CD4-positive, alpha-beta T cell treated with Interleukin-6 at 100 ng/mL for 8 hours (primary cell): Measurements from ENCODE around the gene IGF1.
"Not testable (repeated sequence)": the region's sequence is repeated elsewhere in the genome, so short reads cannot be mapped to it uniquely, and the experiment has no call there.

Experiments
- DNase-seq: peaks from one replicate; pipeline ENCODE4 v3.0.0-alpha.2; 2020; ENCODE audit warnings: mixed read lengths, low spot score

IGF1 gene

GRCh38 chr12:102461501-102461900 lies 18.9 kb downstream of the IGF1 start:
- DNase-seq: no peak

DNA sequence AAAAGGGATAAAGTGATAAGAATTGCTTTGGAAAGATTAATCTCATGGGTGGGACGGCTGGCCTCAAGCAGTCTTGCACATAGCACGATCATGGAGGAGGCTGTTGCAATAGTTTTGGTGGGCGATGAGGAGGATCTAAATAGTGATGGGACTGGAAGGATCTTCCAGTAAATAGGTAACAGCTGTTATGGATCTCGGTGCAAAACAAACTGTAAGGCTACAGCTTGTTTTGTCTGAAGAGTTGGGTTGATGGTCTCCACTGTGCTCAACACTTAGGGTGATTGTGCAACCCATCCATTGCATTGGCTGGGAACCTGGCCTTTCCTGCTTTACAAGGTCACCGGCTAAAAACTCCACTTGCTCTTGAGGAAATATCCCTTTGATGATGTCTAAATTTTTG lies 21.0 kb downstream of the IGF1 start:
- DNase-seq: no peak

DNA sequence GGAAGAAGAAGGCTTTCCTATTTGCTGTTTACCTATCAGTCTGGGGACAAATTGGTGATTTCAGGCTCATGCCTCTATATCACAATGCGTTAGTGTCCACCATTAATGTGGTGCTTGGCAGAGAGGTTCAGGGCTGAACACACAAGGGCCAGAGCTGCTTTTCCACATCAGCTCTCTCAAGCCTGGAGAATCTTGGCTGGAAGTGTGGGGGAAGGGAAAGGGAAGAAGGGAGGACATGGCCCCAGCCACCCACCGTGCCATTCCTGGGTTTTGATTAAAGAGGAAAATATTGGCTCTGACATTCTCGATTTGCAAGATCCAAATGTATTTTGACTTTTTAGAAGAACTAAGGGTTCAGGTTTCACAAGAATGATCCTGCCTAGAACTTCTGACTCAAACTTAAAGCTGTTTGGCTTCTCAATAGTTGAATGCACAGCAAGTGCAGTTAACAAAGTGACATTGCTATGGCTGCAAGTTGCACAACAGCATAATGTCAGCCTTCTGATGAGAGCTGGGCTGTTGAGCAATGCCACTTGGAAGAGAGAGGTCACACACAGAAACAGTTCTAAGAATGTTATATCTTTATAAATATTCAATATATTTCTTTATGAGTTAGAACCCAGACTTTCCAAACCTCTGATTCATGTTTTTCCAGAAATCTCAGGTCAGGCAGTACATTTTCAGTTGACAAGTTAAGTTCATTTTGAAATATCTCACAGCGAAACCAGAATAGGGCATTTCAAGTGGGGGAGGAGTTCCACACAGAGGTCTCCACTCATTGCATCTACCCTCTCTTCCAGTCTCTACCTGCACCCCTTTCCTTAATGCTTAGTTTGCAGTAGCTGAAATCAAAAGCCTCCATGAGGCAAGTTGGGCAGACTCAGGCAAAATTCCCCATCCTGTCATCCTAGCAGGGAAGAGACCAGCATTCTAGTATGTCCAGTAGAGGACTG lies 25.3 kb downstream of the IGF1 start:
- DNase-seq: no peak

- DNase-seq: no peak
These were observed 26.0 kb downstream of the IGF1 start for GRCh38 chr12:102454330-102454729.

DNA sequence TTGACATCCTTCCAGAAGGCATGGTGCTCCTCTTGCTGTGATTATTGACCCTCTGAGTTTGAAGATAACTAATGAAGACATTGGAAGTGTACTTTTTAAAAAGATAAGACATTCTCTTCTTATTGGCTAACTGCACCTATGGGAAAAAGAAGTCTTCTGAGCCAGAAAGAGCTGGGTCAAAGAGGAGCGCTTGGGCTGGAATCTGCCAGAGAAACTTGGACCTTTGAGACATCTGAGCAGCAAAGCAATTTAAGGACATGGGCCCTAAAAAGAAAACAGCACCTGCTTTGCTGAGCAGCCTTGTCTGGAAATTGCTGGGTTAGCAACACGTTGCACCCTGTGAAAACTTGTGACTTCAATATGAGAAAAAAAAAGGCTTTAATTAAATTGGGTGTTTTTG lies 27.8 kb downstream of the IGF1 start:
- no peak for DNase-seq

DNA sequence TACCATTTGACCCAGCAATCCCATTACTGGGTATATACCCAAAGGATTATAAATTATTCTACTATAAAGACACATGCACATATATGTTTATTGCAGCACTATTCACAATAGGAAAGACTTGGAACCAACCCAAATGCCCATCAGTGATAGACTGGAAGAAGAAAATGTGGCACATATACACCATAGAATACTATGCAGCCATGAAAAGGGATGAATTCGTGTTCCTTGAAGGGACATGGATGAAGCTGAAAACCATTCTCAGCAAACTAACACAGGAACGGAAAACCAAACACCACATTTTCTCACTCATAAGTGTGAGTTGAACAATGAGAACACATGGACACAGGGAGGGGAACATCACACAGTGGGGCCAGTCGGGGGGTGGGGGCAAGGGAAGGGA lies 31.3 kb downstream of the IGF1 start:
- not testable (repeated sequence) for DNase-seq

DNA sequence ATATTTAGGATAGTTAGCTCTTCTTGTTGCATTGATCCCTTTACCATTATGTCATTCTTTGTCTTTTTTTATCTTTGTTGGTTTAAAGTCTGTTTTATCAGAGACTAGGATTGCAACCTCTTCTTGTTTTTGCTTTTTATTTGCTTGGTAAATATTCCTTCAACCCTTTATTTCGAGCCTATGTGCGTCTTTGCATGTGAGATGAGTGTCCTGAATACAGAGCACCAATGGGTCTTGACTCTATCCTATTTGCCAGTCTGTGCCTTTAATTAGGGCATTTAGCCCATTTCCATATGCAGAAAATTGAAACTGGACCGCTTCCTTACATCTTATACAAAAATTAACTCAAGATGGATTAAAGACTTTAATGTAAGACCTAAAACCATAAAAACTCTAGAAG lies 32.9 kb downstream of the IGF1 start:
- not testable (repeated sequence) for DNase-seq

DNA sequence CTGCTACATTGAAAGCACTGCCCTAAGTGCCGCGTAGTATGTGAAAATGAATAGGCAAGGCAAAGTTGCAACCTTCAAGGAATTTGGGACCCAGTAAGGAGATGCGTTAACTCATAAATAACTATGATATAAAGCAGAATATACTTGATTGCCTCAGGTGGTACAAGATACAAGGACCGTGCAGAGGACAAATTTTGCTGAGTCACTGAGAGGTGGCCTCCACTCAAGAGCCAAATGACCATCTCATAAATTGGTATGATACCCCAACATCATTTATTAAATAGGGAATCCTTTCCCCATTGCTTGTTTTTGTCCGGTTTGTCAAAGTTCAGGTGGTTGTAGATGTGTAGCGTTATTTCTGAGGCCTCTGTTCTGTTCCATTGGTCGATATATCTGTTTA lies 35.7 kb downstream of the IGF1 start:
- DNase-seq: no peak

GRCh38 chr12:102444093-102444492 lies 36.3 kb downstream of the IGF1 start:
- no peak for DNase-seq

- DNase-seq: no peak
These were observed 39.2 kb downstream of the IGF1 start for GRCh38 chr12:102441077-102441596.

DNA sequence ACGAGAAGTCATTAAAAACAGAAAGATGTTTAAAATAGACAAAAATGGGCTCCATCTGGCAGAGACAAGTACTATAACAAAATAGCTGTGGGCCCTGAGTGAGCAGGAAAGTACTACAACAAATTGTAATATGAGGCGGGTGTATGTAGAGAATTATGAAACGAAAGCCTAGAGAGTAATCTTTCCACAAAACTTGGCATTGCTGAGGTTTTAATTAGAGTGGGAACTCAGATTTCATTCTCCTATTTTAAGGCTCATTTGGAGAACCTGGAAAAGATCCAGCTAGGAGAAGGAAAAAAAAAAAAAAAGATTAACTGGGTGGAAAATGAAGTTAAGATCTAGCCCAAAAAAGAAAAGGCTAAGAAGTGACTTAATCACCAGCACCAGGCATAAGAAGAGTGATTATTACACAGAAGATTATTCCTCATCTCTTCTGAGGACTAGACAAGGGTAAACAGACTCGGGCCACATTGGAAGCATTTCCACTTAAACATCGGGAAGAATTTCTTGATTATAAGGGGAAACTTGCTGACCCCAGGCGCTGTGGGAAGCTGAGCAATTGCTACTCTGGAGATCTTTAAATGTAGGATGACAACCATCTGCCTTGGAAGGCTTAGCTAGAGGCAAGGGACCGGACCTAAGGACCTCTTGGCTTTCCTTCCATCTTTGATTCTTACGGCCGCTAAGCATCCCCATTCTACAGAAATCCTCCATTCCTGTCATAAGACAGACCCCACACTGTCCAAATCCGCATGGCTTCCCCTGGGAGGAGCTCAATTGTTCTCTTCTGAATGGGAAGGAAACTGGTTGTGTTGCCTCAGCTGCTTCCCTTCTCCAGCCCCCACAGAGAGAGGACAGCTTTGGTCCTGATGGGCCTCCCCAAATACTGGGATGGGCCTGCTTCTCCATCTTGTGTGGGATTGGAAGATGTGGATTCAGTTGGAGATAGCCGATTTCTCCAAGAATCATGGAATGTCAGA lies 40.6 kb downstream of the IGF1 start:
- no peak for DNase-seq

GRCh38 chr12:102438827-102439210 lies 41.5 kb downstream of the IGF1 start:
- DNase-seq: no peak

DNA sequence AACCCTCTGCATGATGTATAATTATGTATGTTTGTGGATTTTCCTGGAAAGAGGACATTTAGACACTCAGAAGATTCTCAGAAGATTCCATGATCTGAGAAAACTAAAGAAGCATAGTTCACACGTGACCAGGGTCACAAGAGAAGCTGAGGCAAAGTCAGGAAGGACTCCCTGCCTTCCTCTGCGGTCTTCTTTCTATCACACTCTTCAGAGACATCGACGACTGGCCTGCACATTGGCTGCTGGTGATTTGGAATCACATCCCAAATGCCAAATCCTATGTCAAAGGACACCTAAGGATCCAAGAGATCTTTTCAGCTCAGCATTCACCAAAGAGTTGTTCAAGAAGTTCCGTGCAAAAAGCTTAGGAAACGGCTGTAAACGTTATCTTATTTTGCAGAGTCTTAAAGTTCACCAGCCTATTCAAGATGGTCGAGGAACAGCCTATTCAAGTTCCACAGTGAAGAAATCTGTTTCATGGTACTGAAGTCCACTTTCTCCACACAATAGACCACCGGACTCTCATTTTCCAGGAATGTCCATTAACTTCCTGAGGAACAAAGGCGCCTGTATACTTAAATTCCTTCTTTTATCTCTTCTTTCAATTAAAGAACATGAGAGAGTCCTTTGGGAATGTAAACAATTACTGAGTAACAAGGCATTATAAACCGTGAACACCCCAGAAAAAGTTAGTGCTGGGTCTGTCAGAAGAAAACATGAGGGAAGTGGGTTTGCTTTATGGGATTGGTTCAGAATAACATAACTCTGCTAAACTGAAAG lies 42.1 kb downstream of the IGF1 start:
- no peak for DNase-seq

GRCh38 chr12:102437511-102437910 lies 42.9 kb downstream of the IGF1 start:
- no peak for DNase-seq

DNA sequence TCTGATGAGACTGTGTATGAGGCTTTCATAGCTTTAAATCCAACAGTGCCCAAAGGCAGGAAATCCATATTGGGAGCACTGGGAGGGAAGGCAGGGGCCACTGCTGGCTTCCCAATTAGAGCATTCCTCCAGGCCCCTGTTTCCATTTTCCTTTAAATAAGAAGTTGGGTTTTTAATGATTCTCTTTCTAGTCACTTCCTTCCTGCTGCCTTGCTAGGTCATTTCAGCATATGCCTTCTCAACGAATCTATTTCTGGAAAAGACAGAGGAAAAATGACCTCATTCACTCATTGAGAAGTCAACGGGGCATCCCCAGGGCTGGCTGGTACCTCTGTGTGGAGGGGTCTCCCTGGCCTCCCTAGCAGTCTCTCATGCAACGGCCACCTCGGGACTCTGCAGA lies 43.5 kb downstream of the IGF1 start:
- DNase-seq: no peak

DNA sequence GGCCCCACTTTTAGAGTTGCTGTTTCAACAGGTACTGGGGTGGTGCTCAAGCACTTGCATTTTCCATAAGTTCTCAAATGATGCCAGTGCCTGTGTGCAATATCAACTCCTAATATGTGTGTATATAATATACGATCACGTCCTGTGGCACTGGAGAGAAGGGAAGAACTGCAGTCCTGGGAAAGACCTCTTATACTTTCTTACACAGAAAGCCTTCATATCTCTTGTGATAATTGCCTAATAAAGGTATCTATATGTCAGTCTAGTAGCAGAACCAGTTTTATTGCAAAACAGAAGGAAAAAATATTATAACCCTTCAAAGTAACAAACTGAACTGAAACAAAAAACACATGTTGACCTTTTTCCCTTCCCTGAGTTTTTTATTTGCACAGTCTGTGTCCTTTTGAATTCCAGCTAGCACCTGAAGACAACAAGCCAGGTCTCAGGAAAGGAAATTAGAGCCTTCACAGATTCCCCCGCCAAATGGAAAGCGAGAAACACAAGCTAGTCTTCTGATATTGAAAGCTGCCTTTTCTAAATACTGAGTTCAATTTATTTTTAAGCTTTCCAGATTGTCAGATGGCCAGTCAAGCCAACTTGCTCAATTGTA lies 44.4 kb downstream of the IGF1 start:
- no peak for DNase-seq

GRCh38 chr12:102433304-102433703 lies 47.1 kb downstream of the IGF1 start:
- no peak for DNase-seq

- DNase-seq: no peak
These were observed 49.7 kb downstream of the IGF1 start for GRCh38 chr12:102430661-102431060.

DNA sequence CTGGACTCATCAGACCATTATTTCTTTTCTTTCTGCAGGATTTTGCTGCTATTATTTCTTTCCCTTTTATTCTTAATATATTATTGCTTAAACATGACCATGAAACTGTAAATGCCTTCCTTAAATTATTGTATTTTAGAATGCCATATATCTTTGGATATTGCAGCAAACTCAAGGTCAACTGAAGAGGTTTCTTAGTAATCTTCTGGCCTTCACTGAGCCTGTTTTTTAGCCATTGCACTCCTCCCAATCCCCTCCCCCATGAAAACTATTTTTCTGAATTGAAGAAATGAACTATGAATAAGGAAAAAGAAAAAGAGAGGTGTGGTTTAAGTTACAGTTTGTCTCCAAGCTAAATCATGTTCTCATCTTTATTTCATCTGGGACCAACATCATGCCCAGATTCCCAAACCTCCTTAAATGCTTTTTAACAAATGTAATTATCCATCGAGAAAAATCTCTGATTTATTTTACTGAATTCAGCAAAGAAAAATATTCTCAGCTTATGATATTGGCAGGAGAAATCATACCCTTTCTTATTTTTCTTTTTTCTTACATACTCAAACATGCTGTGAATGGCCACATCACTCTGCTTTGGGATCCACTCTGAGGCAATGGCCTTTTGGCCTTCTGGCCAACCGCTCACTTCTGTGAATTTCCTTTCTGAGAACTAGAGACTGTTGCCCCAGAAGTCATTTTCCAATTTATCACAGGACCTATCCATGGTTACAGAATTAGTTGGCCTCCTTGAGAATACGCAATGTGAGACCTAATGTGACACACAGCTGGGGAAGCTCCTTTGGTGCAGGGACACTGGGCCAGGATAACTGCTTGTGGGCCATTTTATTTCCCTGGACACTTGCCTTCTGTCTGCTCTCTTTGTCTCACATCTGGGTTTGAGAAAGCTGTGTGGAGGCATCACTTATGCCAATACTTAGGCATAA lies 50.9 kb downstream of the IGF1 start:
- DNase-seq: no peak

GRCh38 chr12:102427543-102427941 lies 52.8 kb downstream of the IGF1 start:
- DNase-seq: no peak
